ENCODE data around the gene FGFBP1.

The FGFBP1 gene

GRCh38 chr4:15938640-15939039 lies at the start of gene FGFBP1:
Gene FGFBP1 (minus strand): TSS chr4:15938740. CDS start chr4:15936632, 2,108 bp downstream.
- H3K27ac ChIP-seq: peak within 1 kb of the TSS; percentile 92
- CTCF ChIA-PET: no interaction called here
- DNase-seq (ENCODE audit: low spot score): no peak
- TF ChIP-seq CTCF (conservative IDR thresholded peaks at IDR 0.05; ENCODE audit: low read depth): no peak
- POLR2A ChIA-PET (ENCODE audit: low non-redundant PET): interaction anchor here (0.6 kb wide), 1 partner anchor 17 kb away, joined by 3 read pairs; no protein-coding TSS in a partner anchor

GRCh38 chr4:15988222-15988621 lies 49.7 kb upstream of the FGFBP1 start:
- DNase-seq (ENCODE audit: low spot score): no peak
- no peak overlapping the region for H3K27ac ChIP-seq
- no peak for TF ChIP-seq CTCF (conservative IDR thresholded peaks at IDR 0.05; ENCODE audit: low read depth)
- ChIA-PET POLR2A (ENCODE audit: low non-redundant PET) (no interaction called here), CTCF (interaction anchor here (0.7 kb wide), 1 partner anchor 932 kb away, joined by 3 read pairs; no protein-coding TSS in a partner anchor)

- CTCF ChIA-PET: interaction anchor here (0.6 kb wide), 1 partner anchor 204 kb away, joined by 3 read pairs; no protein-coding TSS in a partner anchor
- no peak for TF ChIP-seq CTCF (conservative IDR thresholded peaks at IDR 0.05; ENCODE audit: low read depth)
- no peak overlapping the region for H3K27ac ChIP-seq
- DNase-seq (ENCODE audit: low spot score): no peak
- POLR2A ChIA-PET (ENCODE audit: low non-redundant PET): no interaction called here
Observed at GRCh38 chr4:15986907-15987306, 48.4 kb upstream of the FGFBP1 start.

- CTCF ChIA-PET: interaction anchor here (0.9 to 1.3 kb wide), 2 partner anchors 178 to 179 kb away, joined by 3 to 4 read pairs; no protein-coding TSS in a partner anchor
- H3K27ac ChIP-seq: no peak overlapping the region
- no peak for TF ChIP-seq CTCF (conservative IDR thresholded peaks at IDR 0.05; ENCODE audit: low read depth)
- POLR2A ChIA-PET (ENCODE audit: low non-redundant PET): no interaction called here
- DNase-seq (ENCODE audit: low spot score): no peak
Observed at GRCh38 chr4:15983610-15984009, 45.1 kb upstream of the FGFBP1 start.

- no peak for TF ChIP-seq CTCF (conservative IDR thresholded peaks at IDR 0.05; ENCODE audit: low read depth)
- H3K27ac ChIP-seq: no peak overlapping the region
- no peak for DNase-seq (ENCODE audit: low spot score)
- CTCF ChIA-PET: interaction anchor here (1.3 kb wide), 1 partner anchor 177 kb away, joined by 3 read pairs; no protein-coding TSS in a partner anchor
- POLR2A ChIA-PET (ENCODE audit: low non-redundant PET): no interaction called here
Observed at GRCh38 chr4:15982842-15983524, 44.4 kb upstream of the FGFBP1 start.

DNA sequence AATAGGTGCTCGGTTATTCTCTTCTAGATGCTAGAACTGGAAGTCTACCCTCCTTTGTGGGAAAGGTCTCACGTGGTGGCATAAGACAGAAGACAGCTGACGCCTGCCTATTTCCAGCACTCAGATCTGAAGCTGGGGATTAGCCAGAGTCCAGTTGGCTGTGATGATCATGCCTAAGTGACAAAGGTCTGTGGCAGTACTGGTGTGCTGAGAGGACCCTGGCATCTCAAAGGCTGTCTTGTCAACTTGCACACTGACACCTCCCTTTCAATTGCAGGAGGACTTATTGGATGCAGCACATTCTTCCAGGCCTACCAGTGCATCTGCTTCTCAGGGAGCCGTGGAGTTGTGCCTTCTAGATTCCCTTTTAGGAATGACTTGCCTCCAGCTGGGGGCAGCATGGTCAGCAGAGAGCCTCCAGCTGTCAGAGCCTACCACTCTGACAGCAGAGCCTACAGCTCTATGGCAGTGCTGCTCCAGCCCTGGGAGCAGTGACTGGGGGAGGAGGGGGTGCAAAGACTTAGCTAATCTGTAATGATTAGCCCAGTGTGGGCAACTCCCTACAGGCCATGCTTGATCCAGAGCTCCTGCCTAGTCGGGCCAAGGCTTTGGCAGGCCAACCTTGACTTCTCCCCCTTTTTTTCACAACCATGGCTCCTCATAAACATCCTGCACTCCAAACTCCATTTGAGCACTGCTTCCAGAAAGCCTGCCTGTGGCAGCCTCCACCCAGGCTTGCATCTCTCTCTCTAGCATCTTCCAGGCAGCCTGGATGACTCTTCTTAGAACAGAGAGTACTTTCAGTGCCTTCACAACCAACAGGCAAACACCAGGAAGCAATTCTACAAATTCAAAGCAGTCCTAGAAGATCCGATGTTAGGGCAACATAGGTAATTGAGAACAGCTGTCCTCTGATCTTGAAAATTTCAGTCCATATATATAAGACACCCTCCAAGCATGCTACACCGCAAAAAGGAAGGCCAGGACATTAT lies 38.2 kb upstream of the FGFBP1 start:
- no peak for TF ChIP-seq CTCF (conservative IDR thresholded peaks at IDR 0.05; ENCODE audit: low read depth)
- CTCF ChIA-PET: no interaction called here
- POLR2A ChIA-PET (ENCODE audit: low non-redundant PET): no interaction called here
- DNase-seq (ENCODE audit: low spot score): no peak
- no peak overlapping the region for H3K27ac ChIP-seq
